GM23338 (cell line): ENCODE measurements around the gene RAPGEF4. TPM values are rescaled to one million over a fixed set of nuclear protein-coding genes. Genes with fewer than 3 reads are reported as not detected.

Experiments used
- ATAC-seq: fragments of 200-7000 bp; cut with Tn5 transposase; 3 replicates; pipeline ENCODE4 v1.9.1; 2020
- DNase-seq: peaks from one replicate; pipeline ENCODE4 v3.0.0-alpha.2; 2015; ENCODE audit warnings: low spot score
- H2AFZ ChIP-seq: fragments of 200-600 bp; sonication (generic); 2 replicates; pipeline ENCODE4 v1.8.0; 2016; ENCODE audit warnings: antibody characterized with exemption, mild to moderate bottlenecking, moderate library complexity
- H3F3A ChIP-seq: fragments of 200-600 bp; sonication (generic); replicated peaks from 2 replicates; pipeline ENCODE4 v1.8.0; 2017; ENCODE audit warnings: antibody characterized with exemption, mixed run types, low read depth
- H3K27ac ChIP-seq: fragments of 200-600 bp; sonication (generic); 2 replicates; pipeline ENCODE4 v1.6.1; 2016; ENCODE audit warnings: low read depth
- H3K27me3 ChIP-seq: fragments of 200-600 bp; sonication (generic); 2 replicates; pipeline ENCODE4 v1.8.0; 2016; ENCODE audit warnings: mild to moderate bottlenecking, mixed run types, moderate library complexity; ENCODE audit not compliant: insufficient read depth
- H3K36me3 ChIP-seq: fragments of 200-600 bp; sonication (generic); 2 replicates; pipeline ENCODE4 v1.8.0; 2016; ENCODE audit warnings: mild to moderate bottlenecking; ENCODE audit not compliant: insufficient read depth
- H3K4me1 ChIP-seq: fragments of 200-600 bp; sonication (generic); 2 replicates; pipeline ENCODE4 v1.8.0; 2016; ENCODE audit warnings: mild to moderate bottlenecking, moderate library complexity; ENCODE audit not compliant: insufficient read depth
- H3K4me2 ChIP-seq: fragments of 200-600 bp; sonication (generic); 2 replicates; pipeline ENCODE4 v1.7.1; 2017; ENCODE audit warnings: mixed run types
- H3K4me3 ChIP-seq: fragments of 200-600 bp; sonication (generic); 2 replicates; pipeline ENCODE4 v1.6.1; 2016; ENCODE audit warnings: mixed run types
- H3K79me2 ChIP-seq: fragments of 200-600 bp; sonication (generic); replicated peaks from 2 replicates; pipeline ENCODE4 v1.8.0; 2017; ENCODE audit warnings: mild to moderate bottlenecking; ENCODE audit not compliant: insufficient read depth
- H3K9me2 ChIP-seq: fragments of 200-600 bp; sonication (generic); 2 replicates; pipeline ENCODE4 v1.8.0; 2017; ENCODE audit not compliant: insufficient read depth
- H4K20me1 ChIP-seq: fragments of 200-600 bp; sonication (generic); replicated peaks from 2 replicates; pipeline ENCODE4 v1.8.0; 2017; ENCODE audit warnings: mild to moderate bottlenecking; ENCODE audit not compliant: insufficient read depth
- H3K27ac Mint-ChIP-seq: 2 replicates; pipeline ENCODE4 v1.8.0; 2020; ENCODE audit warnings: inconsistent platforms, mild to moderate bottlenecking, moderate library complexity, mixed read lengths
- H3K27me3 Mint-ChIP-seq: 3 replicates; pipeline ENCODE4 v1.8.0; 2022; ENCODE audit warnings: low read depth, mild to moderate bottlenecking, moderate library complexity, mixed read lengths, inconsistent platforms; ENCODE audit not compliant: insufficient read depth, poor library complexity
- H3K36me3 Mint-ChIP-seq: 3 replicates; pipeline ENCODE4 v1.8.0; 2021; ENCODE audit warnings: low read depth, mild to moderate bottlenecking, inconsistent platforms, moderate library complexity, mixed read lengths
- H3K4me1 Mint-ChIP-seq: 3 replicates; pipeline ENCODE4 v1.8.0; 2020; ENCODE audit warnings: mild to moderate bottlenecking, inconsistent platforms, mixed read lengths
- H3K4me3 Mint-ChIP-seq: 3 replicates; pipeline ENCODE4 v1.8.0; 2021; ENCODE audit warnings: moderate library complexity, mild to moderate bottlenecking, inconsistent platforms, mixed read lengths
- H3K9me3 Mint-ChIP-seq: 3 replicates; pipeline ENCODE4 v1.8.0; 2020; ENCODE audit warnings: moderate library complexity, mild to moderate bottlenecking, inconsistent platforms, mixed read lengths
- EZH2 ChIP-seq: fragments of 200-600 bp; sonication (generic); IDR thresholded peaks from one replicate; pipeline ENCODE4 v1.8.0; 2017; ENCODE audit warnings: antibody characterized with exemption, mild to moderate bottlenecking, low read depth; ENCODE audit not compliant: unreplicated experiment
- EZH2phosphoT487 ChIP-seq: fragments of 200-600 bp; sonication (generic); IDR thresholded peaks from one replicate; pipeline ENCODE4 v1.8.1; 2018; ENCODE audit warnings: antibody characterized with exemption; ENCODE audit not compliant: unreplicated experiment
- ZNF331 ChIP-seq: fragments of 250-450 bp; sonication (Bioruptor Pico); IDR thresholded peaks from 2 replicates; pipeline ENCODE4 v1.5.0; 2020; ENCODE audit warnings: low read depth, mild to moderate bottlenecking, moderate library complexity
- polyA plus RNA-seq: library from polyadenylated mRNA; unstranded; fragments of >200 nt; fragmentation: Nextera tagmentation; extraction: Ambion mirVana; gene quantifications from 2 replicates; pipeline ENCODE4 v1.2.1, GENCODE V29; 2016
- total RNA-seq: library from RNA; depleted of rRNA; stranded (reverse); fragments of >200 nt; shearing (Covaris generic); gene quantifications from 2 replicates; pipeline ENCODE4 v1.2.3, GENCODE V29; 2014
- TF ChIP-seq, protein P1 (sequence below): fragments of 250-450 bp; sonication (Bioruptor Pico); IDR thresholded peaks from 2 replicates; pipeline ENCODE4 v1.5.0; 2020; ENCODE audit warnings: mild to moderate bottlenecking, moderate library complexity
- TF ChIP-seq, protein P2 (sequence below): IDR thresholded peaks from one replicate; pipeline ENCODE4 v1.6.1; 2018; ENCODE audit warnings: antibody characterized with exemption; ENCODE audit not compliant: unreplicated experiment
- TF ChIP-seq, protein P3 (sequence below), 2 experiments: fragments of 200-600 bp in 1 of 2; sonication (generic) in 1 of 2; conservative IDR thresholded peaks; 2 replicates each; pipeline versions ENCODE4 v1.5.1 to v1.6.1; 2016 to 2017; ENCODE audit warnings: antibody characterized with exemption in 2 of 2, low read depth in 2 of 2, mild to moderate bottlenecking in 2 of 2, moderate library complexity in 1 of 2

Gene RAPGEF4
- total and polyA plus RNA-seq, 2 experiments from 2014 or later, result 1.7 to 4.7 TPM

DNA sequence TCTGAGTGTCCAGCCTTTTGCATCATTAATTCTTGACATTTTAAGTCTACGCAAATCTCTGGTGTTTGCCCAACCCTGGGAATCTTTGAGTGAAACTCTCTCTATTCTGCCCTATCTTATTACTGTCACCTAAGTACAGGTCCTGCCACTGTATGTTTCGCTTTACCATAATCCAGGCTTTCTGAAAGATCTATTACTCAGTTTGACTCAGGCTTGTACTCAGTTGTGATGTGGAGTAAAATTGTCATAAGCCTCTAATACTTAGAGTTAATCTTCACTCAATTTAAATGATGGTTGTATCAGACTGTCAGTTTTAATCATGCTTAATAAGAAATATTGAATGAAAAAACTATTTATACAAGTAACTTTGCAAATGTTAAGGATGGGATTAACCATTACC lies 30.3 kb upstream of the RAPGEF4 start (continued):
- TF ChIP-seq, protein P1, sequence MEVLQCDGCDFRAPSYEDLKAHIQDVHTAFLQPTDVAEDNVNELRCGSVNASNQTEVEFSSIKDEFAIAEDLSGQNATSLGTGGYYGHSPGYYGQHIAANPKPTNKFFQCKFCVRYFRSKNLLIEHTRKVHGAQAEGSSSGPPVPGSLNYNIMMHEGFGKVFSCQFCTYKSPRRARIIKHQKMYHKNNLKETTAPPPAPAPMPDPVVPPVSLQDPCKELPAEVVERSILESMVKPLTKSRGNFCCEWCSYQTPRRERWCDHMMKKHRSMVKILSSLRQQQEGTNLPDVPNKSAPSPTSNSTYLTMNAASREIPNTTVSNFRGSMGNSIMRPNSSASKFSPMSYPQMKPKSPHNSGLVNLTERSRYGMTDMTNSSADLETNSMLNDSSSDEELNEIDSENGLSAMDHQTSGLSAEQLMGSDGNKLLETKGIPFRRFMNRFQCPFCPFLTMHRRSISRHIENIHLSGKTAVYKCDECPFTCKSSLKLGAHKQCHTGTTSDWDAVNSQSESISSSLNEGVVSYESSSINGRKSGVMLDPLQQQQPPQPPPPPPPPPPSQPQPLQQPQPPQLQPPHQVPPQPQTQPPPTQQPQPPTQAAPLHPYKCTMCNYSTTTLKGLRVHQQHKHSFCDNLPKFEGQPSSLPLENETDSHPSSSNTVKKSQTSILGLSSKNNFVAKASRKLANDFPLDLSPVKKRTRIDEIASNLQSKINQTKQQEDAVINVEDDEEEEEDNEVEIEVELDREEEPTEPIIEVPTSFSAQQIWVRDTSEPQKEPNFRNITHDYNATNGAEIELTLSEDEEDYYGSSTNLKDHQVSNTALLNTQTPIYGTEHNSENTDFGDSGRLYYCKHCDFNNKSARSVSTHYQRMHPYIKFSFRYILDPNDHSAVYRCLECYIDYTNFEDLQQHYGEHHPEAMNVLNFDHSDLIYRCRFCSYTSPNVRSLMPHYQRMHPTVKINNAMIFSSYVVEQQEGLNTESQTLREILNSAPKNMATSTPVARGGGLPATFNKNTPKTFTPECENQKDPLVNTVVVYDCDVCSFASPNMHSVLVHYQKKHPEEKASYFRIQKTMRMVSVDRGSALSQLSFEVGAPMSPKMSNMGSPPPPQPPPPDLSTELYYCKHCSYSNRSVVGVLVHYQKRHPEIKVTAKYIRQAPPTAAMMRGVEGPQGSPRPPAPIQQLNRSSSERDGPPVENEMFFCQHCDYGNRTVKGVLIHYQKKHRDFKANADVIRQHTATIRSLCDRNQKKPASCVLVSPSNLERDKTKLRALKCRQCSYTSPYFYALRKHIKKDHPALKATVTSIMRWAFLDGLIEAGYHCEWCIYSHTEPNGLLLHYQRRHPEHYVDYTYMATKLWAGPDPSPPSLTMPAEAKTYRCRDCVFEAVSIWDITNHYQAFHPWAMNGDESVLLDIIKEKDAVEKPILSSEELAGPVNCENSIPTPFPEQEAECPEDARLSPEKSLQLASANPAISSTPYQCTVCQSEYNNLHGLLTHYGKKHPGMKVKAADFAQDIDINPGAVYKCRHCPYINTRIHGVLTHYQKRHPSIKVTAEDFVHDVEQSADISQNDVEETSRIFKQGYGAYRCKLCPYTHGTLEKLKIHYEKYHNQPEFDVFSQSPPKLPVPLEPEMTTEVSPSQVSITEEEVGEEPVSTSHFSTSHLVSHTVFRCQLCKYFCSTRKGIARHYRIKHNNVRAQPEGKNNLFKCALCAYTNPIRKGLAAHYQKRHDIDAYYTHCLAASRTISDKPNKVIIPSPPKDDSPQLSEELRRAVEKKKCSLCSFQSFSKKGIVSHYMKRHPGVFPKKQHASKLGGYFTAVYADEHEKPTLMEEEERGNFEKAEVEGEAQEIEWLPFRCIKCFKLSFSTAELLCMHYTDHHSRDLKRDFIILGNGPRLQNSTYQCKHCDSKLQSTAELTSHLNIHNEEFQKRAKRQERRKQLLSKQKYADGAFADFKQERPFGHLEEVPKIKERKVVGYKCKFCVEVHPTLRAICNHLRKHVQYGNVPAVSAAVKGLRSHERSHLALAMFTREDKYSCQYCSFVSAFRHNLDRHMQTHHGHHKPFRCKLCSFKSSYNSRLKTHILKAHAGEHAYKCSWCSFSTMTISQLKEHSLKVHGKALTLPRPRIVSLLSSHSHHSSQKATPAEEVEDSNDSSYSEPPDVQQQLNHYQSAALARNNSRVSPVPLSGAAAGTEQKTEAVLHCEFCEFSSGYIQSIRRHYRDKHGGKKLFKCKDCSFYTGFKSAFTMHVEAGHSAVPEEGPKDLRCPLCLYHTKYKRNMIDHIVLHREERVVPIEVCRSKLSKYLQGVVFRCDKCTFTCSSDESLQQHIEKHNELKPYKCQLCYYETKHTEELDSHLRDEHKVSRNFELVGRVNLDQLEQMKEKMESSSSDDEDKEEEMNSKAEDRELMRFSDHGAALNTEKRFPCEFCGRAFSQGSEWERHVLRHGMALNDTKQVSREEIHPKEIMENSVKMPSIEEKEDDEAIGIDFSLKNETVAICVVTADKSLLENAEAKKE, result no peak
- no peak for TF ChIP-seq EZH2phosphoT487
- TF ChIP-seq, protein P2, sequence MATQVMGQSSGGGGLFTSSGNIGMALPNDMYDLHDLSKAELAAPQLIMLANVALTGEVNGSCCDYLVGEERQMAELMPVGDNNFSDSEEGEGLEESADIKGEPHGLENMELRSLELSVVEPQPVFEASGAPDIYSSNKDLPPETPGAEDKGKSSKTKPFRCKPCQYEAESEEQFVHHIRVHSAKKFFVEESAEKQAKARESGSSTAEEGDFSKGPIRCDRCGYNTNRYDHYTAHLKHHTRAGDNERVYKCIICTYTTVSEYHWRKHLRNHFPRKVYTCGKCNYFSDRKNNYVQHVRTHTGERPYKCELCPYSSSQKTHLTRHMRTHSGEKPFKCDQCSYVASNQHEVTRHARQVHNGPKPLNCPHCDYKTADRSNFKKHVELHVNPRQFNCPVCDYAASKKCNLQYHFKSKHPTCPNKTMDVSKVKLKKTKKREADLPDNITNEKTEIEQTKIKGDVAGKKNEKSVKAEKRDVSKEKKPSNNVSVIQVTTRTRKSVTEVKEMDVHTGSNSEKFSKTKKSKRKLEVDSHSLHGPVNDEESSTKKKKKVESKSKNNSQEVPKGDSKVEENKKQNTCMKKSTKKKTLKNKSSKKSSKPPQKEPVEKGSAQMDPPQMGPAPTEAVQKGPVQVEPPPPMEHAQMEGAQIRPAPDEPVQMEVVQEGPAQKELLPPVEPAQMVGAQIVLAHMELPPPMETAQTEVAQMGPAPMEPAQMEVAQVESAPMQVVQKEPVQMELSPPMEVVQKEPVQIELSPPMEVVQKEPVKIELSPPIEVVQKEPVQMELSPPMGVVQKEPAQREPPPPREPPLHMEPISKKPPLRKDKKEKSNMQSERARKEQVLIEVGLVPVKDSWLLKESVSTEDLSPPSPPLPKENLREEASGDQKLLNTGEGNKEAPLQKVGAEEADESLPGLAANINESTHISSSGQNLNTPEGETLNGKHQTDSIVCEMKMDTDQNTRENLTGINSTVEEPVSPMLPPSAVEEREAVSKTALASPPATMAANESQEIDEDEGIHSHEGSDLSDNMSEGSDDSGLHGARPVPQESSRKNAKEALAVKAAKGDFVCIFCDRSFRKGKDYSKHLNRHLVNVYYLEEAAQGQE, result no peak

DNA sequence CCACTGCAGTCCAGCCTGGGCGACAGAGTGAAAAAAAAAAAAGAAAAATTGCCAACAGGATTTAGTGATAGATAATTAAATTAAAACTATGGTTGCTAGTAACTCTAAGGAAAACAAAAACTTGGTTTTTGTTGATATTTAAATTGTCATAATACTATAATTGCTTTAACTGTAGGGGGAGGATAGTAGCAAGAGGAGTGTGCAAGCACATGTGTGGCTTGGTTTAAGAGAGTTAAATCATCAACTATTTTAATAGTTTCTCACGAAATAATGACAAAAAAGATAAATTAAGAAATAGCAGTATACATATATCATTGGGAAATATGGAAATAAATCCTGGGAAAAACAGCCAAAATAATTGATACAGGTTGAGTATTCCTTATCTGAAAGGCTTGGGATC lies 27.4 kb upstream of the RAPGEF4 start:
- Histone ChIP-seq H3F3A (no peaks in the 10 kb centered on the region), H4K20me1 (no peaks in the 10 kb centered on the region), H3K79me2 (no peaks in the 10 kb centered on the region), H3K27ac (no peak overlapping the region), H2AFZ (no peak overlapping the region), H3K4me2 (no peak overlapping the region), H3K9me2 (no peaks in the 10 kb centered on the region), H3K36me3 (no peaks in the 10 kb centered on the region), H3K27me3 (no peaks in the 10 kb centered on the region), H3K4me3 (no peak overlapping the region), H3K4me1 (no peaks in the 10 kb centered on the region)
- Mint-ChIP-seq H3K4me3 (no peak overlapping the region), H3K27ac (no peak overlapping the region), H3K4me1 (no peaks in the 10 kb centered on the region), H3K27me3 (peaks cover 2% of the 10 kb centered on the region), H3K9me3 (peaks cover 9% of the 10 kb centered on the region; the same call in 1 of the 3 replicates), H3K36me3 (peaks cover 2% of the 10 kb centered on the region; the same call in 1 of the 3 replicates)
- no peak for DNase-seq
- no peak for ATAC-seq
- TF ChIP-seq EZH2 (no peak), ZNF331 (no peak)
- TF ChIP-seq, protein P3, sequence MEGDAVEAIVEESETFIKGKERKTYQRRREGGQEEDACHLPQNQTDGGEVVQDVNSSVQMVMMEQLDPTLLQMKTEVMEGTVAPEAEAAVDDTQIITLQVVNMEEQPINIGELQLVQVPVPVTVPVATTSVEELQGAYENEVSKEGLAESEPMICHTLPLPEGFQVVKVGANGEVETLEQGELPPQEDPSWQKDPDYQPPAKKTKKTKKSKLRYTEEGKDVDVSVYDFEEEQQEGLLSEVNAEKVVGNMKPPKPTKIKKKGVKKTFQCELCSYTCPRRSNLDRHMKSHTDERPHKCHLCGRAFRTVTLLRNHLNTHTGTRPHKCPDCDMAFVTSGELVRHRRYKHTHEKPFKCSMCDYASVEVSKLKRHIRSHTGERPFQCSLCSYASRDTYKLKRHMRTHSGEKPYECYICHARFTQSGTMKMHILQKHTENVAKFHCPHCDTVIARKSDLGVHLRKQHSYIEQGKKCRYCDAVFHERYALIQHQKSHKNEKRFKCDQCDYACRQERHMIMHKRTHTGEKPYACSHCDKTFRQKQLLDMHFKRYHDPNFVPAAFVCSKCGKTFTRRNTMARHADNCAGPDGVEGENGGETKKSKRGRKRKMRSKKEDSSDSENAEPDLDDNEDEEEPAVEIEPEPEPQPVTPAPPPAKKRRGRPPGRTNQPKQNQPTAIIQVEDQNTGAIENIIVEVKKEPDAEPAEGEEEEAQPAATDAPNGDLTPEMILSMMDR (conservative IDR thresholded peaks at IDR 0.05; ENCODE audit: low read depth in 2 of 2), result no peak
